Ascending aorta (tissue), 2 donors: Measurements from ENCODE around the gene INPP5A. TPM values are rescaled to one million over a fixed set of nuclear protein-coding genes. Genes with fewer than 3 reads are reported as not detected.

Experiments used
- DNase-seq, 2 donors: peaks; one replicate each; pipeline ENCODE4 v3.0.0-alpha.2; 2019; ENCODE audit warnings: low spot score in 2 of 2
- H3K27ac ChIP-seq, 2 donors: fragments of 200-600 bp; sonication (generic); one replicate each; pipeline ENCODE4 v1.5.1; 2016 to 2017; ENCODE audit warnings: mild to moderate bottlenecking in 1 of 2
- H3K27me3 ChIP-seq: fragments of 200-600 bp; sonication (generic); one replicate; pipeline ENCODE4 v1.5.1; 2017
- H3K36me3 ChIP-seq, 2 donors: fragments of 200-600 bp; sonication (generic); one replicate each; pipeline ENCODE4 v1.5.1; 2016
- H3K4me1 ChIP-seq, 2 donors: fragments of 200-600 bp; sonication (generic); one replicate each; pipeline ENCODE4 v1.5.1; 2016 to 2017; ENCODE audit warnings: mild to moderate bottlenecking in 1 of 2
- H3K4me3 ChIP-seq, 2 donors: fragments of 200-600 bp; sonication (generic); one replicate each; pipeline ENCODE4 v1.5.1; 2016 to 2017; ENCODE audit warnings: mild to moderate bottlenecking in 1 of 2
- H3K9me3 ChIP-seq, 2 donors: fragments of 200-600 bp; sonication (generic); one replicate each; pipeline ENCODE4 v1.5.1; 2016
- intact Hi-C: fragments of 100-400 bp; cut with DNase I; formaldehyde crosslinking; loops from one replicate; pipeline ENCODE4 v1.15.1; 2023
- total RNA-seq: library from RNA; depleted of rRNA; stranded (reverse); fragments of >200 nt; gene quantifications from one replicate; pipeline ENCODE4 v1.1.0, GENCODE V29; 2016
- TF ChIP-seq, protein P1 (sequence below), 3 experiments: fragments of 200-600 bp in 2 of 3; fragments of 450-650 bp in 1 of 3; sonication (generic) in 2 of 3; IDR thresholded peaks; one replicate each; pipeline ENCODE4 v1.5.1; 2016 to 2019; ENCODE audit warnings: antibody characterized with exemption in 3 of 3, mild to moderate bottlenecking in 1 of 3, moderate library complexity in 1 of 3

The INPP5A gene
- total RNA-seq, 1 donor from 2014 or later: 81.2 TPM

DNA sequence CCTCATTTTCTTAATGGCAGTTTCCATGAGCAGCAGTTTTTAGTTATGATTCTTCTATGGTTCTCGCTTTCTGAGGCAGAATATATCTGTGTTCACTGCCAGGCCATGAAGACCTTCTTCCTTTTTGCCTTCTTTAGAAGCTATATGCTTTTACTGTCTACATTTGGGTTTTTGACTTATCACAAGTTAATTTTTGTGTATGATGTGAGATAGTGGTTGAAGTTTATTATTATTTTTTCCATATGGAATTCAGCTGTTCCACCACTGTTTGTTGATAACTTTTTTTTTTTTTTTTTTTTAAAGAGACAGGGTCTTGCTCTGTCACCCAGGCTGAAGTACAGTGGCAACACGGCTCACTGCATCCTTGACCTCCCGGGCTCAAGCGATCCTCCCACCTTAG lies 44.5 kb downstream of the INPP5A start:
- DNase-seq: no peak
- H3K27me3 ChIP-seq: no peaks in the 10 kb centered on the region
- H3K4me3 ChIP-seq: no peak overlapping the region
- TF ChIP-seq, protein P1, sequence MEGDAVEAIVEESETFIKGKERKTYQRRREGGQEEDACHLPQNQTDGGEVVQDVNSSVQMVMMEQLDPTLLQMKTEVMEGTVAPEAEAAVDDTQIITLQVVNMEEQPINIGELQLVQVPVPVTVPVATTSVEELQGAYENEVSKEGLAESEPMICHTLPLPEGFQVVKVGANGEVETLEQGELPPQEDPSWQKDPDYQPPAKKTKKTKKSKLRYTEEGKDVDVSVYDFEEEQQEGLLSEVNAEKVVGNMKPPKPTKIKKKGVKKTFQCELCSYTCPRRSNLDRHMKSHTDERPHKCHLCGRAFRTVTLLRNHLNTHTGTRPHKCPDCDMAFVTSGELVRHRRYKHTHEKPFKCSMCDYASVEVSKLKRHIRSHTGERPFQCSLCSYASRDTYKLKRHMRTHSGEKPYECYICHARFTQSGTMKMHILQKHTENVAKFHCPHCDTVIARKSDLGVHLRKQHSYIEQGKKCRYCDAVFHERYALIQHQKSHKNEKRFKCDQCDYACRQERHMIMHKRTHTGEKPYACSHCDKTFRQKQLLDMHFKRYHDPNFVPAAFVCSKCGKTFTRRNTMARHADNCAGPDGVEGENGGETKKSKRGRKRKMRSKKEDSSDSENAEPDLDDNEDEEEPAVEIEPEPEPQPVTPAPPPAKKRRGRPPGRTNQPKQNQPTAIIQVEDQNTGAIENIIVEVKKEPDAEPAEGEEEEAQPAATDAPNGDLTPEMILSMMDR (IDR thresholded peaks at IDR 0.05): no peak
- H3K36me3 ChIP-seq: no peaks in the 10 kb centered on the region
- H3K9me3 ChIP-seq: no peaks in the 10 kb centered on the region
- peaks cover 13 to 32% of the 10 kb centered on the region in 2 donors for H3K4me1 ChIP-seq
- no peak overlapping the region for H3K27ac ChIP-seq
- intact Hi-C loops: no loop called here

DNA sequence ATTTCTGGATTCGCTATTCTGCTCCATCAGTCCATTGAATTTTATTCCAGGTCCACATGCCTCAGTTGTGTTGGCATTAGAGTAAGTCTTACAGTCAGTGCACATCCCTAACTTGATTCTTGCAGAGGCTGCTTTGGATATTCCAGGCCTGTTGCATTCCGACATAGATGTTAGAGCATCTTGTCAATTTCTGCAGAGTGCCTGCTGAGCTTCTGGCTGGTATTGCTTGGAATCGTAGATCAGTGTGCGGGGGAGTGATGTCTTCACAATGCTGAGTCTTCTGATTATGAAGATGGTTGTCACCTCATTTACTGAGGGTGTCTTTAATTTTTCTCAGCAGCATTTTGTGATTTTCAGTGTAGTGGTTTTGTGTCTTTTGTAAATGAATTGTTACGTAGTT lies 45.2 kb downstream of the INPP5A start:
- H3K27ac ChIP-seq: no peak overlapping the region
- H3K4me3 ChIP-seq: no peak overlapping the region

DNA sequence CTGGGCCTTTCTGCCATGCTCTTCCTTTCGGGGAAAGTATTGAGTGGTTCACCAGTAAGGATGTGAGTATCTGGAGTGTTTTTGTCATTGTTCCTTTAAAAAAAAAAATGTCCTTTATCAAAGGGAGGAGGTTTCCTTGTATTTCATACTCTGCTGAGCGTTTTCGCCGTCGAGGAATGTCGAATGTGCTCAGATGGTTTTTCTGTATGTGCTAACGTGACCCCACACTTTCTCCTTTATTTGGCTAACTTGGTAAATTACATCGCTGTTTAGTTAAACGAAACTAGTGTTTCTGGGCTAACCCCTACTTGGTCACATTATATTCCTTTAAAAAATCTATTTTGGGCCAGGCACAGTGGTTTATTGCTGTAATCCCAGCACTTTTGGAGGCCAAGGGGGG lies 45.9 kb downstream of the INPP5A start:
- Histone ChIP-seq H3K36me3 (no peaks in the 10 kb centered on the region), H3K4me3 (no peak overlapping the region), H3K4me1 (peaks cover 8 to 19% of the 10 kb centered on the region in 2 donors), H3K9me3 (no peaks in the 10 kb centered on the region), H3K27ac (no peak overlapping the region), H3K27me3 (no peaks in the 10 kb centered on the region)
- intact Hi-C loops: no loop called here
- TF ChIP-seq, protein P1 (IDR thresholded peaks at IDR 0.05): no peak
- DNase-seq: no peak

More for the DNA sequence above, 45.2 kb downstream of the INPP5A start:
- no peaks in the 10 kb centered on the region for H3K27me3 ChIP-seq
- H3K9me3 ChIP-seq: no peaks in the 10 kb centered on the region
- intact Hi-C loops: no loop called here
- TF ChIP-seq, protein P1 (IDR thresholded peaks at IDR 0.05): no peak
- H3K36me3 ChIP-seq: no peaks in the 10 kb centered on the region
- DNase-seq: no peak
- H3K4me1 ChIP-seq: peaks cover 13 to 25% of the 10 kb centered on the region in 2 donors

DNA sequence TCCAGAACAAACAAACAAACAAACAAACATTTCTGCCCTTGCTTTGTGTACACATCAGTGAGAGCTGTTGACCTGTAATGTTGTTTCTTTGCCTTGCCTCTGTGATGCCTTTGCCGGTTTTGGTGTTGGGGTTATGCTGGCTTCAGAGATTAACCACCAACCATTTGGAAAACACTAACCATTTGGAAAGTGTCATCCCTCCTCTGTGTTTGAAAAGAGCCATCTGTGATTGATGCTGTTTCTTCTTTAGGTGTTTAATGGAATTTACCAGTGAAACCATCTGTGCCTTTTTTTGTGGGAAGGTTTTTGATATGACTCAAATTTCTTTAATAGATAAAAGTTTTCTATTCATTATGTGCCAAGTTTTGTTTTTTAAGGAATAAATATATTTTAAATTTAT lies 46.5 kb downstream of the INPP5A start:
- no peaks in the 10 kb centered on the region for H3K9me3 ChIP-seq

DNA sequence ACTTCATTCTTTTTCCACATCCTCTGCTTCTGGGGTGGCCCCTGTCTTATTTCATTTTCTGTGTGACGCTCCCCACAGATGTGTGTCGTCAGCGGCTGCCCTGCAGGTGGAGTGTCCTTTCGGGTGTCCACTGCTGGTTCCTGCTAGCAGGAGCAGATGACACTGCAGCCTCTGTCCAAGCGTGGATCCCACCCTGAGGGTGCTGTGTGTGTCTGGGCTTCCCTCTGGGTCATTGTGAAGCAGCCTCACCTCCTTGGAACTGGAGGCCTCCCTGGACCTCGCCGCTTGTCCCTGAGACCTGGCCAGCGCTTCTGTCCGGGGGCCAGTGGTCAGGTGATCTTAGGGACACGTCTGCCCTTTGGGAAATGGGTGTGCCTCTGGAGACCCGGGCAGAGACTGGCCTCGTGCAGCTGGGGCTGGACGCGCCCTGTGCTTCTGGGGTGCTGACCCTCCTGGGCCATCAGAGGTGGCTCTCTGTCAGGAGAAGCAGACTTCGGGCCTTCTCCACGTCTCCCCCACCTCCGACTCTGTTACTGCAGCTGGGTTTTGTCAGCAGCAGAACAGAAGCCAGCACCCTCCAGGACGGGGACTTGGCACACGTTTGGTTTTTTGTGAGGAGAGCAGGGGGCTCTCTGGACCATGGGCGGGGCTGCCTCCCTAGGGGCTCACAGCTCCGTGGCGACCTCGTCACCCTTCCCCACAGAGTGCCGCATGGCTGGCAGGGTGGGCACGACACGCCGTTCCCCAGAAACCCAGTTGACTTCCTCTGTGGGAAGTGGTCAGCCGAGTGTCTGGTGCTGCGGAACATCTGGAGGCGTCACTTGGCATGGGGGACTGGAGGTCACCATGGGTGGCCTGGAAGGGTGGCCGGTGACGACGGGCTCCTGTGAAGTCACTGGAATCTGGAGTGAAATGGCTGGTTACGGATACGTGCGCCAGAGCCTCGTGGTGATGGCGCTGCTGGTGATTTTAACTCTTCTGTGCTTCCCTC lies 48.4 kb downstream of the INPP5A start:
- intact Hi-C loops: no loop called here
- H3K36me3 ChIP-seq: no peaks in the 10 kb centered on the region
- H3K4me1 ChIP-seq: peaks cover 24 to 31% of the 10 kb centered on the region in 2 donors
- H3K9me3 ChIP-seq: no peaks in the 10 kb centered on the region
- TF ChIP-seq, protein P1 (IDR thresholded peaks at IDR 0.05): no peak
- H3K27me3 ChIP-seq: no peaks in the 10 kb centered on the region
- H3K27ac ChIP-seq: peak overlapping the region; percentile 42 to 84
- no peak overlapping the region for H3K4me3 ChIP-seq
- peak in 1 of 2 donors; percentile 80 for DNase-seq

More for the DNA sequence above, 46.5 kb downstream of the INPP5A start:
- no peaks in the 10 kb centered on the region for H3K36me3 ChIP-seq
- no peak overlapping the region for H3K4me3 ChIP-seq
- no peaks in the 10 kb centered on the region for H3K27me3 ChIP-seq
- H3K27ac ChIP-seq: no peak overlapping the region
- no peak for DNase-seq
- intact Hi-C loops: no loop called here
- TF ChIP-seq, protein P1 (IDR thresholded peaks at IDR 0.05): no peak
- H3K4me1 ChIP-seq: peaks cover 8 to 21% of the 10 kb centered on the region in 2 donors
